Measurements from ENCODE around the gene VARS1.

- TF ChIP-seq POLR2A (IDR thresholded peaks at IDR 0.05) (no peak), CTCF (IDR thresholded peaks at IDR 0.05) (no peak)
Measured at GRCh38 chr6:31784098-31784925, 11.2 kb downstream of the VARS1 start.

All from prostate gland (tissue), 2 donors.